HG02798 (cell line): ENCODE results near the gene MYH7B.

Source experiments
- ATAC-seq: cut with Tn5 transposase; IDR thresholded peaks from one replicate; pipeline ENCODE4 v1.9.1; 2021; ENCODE audit warnings: mild to moderate bottlenecking; ENCODE audit not compliant: unreplicated experiment, poor library complexity

MYH7B gene

GRCh38 chr20:34989118-34989517 is 33.5 kb downstream of the MYH7B start:
- ATAC-seq, result no peak

- ATAC-seq, result no peak
Measured at GRCh38 chr20:34989670-34990069, 34.0 kb downstream of the MYH7B start.

GRCh38 chr20:34990231-34990630 is 34.6 kb downstream of the MYH7B start:
- no peak for ATAC-seq

GRCh38 chr20:34990661-34991214 is 35.1 kb downstream of the MYH7B start:
- ATAC-seq, result no peak

GRCh38 chr20:34992751-34993417 is 37.2 kb downstream of the MYH7B start:
- no peak for ATAC-seq

DNA sequence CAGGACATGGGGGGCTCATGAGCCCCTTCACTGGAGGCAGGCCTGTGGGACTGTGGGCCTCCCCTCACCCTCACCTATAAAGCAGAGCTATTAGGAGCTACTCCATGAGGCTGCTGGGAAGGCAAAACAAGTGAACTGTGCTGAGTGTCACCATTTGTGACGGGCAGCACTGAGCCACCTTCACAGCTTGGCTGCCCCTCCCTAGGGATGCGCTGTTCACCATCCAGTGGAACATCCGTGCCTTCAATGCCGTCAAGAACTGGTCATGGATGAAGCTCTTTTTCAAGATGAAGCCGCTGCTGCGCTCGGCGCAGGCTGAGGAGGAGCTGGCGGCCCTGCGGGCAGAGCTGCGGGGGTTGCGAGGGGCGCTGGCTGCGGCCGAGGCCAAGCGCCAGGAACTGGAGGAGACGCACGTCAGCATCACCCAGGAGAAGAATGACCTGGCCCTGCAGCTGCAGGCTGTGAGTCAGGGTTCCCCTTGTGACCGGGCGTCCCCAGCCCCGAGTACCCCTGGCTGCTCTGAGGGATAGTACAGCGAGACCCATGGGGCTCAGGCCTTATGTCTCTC is 38.4 kb downstream of the MYH7B start:
- no peak for ATAC-seq

- ATAC-seq, result no peak
Measured at GRCh38 chr20:34994509-34995131, 39.0 kb downstream of the MYH7B start.

DNA sequence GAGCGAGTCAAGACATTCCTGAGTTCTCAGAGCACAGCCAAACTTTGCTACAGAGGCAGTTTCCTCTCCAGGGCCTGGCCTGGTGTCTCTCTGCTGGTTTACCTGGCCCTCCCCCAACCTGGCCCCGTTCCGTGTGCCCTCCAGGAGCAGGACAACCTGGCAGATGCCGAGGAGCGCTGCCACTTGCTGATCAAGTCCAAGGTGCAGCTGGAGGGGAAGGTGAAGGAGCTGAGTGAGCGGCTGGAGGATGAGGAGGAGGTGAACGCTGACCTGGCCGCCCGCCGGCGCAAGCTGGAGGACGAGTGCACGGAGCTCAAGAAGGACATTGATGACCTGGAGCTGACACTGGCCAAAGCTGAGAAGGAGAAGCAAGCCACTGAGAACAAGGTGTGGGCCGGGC is 39.5 kb downstream of the MYH7B start:
- no peak for ATAC-seq

GRCh38 chr20:34995696-34996095 is 40.0 kb downstream of the MYH7B start:
- ATAC-seq, result no peak

- no peak for ATAC-seq
Measured at GRCh38 chr20:34996243-34997028, 40.8 kb downstream of the MYH7B start.

DNA sequence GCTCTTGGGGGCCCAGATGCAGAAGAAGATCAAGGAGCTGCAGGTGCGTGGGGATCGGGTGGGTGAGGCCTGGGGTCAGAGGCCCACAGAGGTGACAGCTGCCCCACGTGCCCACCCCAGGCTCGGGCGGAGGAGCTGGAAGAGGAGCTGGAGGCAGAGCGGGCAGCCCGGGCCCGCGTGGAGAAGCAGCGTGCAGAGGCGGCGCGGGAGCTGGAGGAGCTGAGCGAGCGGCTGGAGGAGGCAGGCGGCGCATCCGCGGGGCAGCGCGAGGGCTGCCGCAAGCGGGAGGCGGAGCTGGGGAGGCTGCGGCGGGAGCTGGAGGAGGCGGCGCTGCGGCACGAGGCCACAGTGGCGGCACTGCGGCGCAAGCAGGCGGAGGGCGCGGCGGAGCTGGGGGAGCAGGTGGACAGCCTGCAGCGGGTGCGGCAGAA is 41.5 kb downstream of the MYH7B start:
- no peak for ATAC-seq

GRCh38 chr20:34997774-34998173 is 42.1 kb downstream of the MYH7B start:
- no peak for ATAC-seq

GRCh38 chr20:34998331-34998950 is 42.8 kb downstream of the MYH7B start:
- ATAC-seq, result no peak

DNA sequence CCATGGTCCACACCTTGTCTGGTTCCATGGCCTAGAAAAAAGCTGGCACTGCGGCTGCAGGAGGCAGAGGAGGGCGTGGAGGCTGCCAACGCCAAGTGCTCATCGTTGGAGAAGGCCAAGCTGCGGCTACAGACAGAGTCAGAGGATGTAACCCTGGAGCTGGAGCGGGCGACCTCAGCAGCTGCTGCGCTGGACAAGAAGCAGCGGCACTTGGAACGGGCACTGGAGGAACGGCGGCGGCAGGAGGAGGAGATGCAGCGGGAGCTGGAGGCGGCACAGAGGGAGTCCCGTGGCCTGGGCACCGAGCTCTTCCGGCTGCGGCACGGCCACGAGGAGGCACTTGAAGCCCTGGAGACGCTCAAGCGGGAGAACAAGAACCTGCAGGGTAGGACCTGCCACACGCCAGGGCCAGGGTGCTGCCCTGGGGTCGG is 43.4 kb downstream of the MYH7B start:
- no peak for ATAC-seq

DNA sequence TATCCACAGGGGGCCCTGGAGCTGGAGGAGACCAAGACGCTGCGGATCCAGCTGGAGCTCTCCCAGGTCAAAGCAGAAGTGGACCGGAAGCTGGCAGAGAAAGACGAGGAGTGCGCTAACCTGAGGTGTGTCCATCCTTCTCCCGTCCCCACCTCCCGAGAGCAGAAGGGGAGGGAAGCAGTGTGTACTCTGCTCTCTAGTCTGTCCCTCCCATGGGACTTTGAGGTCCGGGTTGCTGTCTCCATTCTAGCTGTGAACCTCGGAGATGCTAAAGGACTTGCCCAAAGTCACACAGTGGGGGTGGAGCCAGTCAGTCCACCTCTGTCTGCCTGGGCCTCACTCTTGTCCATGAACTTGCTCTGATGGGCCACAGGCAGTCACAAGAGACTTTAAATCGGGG is 44.1 kb downstream of the MYH7B start:
- ATAC-seq, result no peak

DNA sequence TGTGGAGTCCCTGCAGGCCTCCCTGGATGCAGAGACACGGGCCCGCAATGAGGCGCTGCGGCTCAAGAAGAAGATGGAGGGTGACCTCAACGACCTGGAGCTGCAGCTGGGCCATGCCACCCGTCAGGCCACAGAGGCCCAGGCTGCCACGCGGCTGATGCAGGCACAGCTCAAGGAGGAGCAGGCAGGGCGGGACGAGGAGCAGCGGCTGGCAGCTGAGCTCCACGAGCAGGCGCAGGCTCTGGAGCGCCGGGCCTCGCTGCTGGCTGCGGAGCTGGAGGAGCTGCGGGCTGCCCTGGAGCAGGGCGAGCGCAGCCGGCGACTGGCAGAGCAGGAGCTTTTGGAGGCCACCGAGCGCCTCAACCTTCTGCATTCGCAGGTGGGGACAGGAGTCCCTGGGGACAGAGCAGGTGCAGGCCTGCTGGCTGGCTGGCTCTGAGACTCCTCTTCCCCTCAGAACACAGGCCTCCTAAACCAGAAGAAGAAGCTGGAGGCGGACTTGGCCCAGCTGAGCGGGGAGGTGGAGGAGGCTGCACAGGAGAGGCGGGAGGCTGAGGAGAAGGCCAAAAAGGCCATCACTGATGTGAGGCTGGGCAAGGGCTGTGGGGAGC is 44.7 kb downstream of the MYH7B start:
- no peak for ATAC-seq

DNA sequence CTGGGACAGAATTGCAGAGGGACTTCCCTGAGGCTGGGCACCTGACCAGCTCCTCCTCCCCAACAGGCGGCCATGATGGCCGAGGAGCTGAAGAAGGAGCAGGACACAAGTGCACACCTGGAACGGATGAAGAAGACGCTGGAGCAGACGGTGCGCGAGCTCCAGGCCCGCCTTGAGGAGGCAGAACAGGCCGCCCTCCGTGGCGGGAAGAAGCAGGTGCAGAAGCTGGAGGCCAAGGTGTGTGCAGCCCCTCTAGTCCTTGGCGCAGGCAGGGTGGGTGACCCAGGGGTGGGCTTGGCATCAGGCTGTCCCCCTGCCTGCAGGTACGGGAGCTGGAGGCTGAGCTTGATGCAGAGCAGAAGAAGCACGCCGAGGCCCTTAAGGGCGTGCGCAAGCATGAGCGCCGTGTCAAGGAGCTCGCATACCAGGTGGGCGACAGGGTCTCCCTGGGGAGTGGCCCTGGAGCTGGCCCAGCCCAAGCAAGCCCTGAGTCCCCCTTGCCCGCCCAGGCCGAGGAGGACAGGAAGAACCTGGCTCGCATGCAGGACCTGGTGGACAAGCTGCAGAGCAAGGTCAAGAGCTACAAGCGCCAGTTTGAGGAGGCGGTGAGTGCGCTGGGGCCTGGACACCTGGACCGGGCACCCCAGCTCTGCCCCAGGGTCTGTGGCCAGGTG is 45.4 kb downstream of the MYH7B start:
- ATAC-seq, result no peak

DNA sequence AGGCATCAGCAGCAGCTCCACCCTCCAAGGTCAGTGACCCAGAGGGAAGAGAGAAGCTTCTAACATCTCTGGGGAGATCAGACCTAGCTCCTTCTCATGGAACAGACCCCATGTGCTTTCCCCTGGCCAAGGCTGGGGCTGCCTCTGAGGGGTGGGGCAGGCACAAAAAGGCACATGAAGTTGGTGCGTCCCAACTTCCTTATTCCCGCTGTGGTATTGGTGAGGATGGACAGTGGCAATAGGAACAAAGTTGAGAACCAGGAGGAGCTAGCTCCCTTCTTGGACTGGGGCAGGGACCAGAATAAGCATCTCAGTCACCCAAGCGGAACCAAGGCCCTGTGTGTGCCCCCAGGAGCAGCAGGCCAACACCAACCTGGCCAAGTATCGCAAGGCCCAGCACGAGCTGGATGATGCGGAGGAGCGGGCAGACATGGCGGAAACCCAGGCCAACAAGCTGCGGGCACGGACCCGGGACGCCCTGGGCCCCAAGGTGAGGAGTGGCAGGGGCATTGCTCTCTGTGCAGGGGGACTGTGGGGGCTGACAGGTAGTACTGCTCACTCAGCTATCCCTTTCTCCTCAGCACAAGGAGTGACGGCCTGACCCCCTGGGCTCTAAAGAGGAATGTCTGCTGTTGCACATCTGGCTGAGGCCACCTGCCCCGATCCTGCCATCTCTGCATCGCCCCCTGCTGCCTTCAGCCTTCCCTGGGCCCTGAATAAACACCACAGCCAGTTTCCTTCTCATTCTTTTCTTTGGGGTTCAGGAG is 46.1 kb downstream of the MYH7B start:
- ATAC-seq, result no peak
